ENCODE measurements around the gene SOCS4.
"Not testable (repeated sequence)": the region's sequence is repeated elsewhere in the genome, so short reads cannot be mapped to it uniquely, and the experiment has no call there.

SOCS4 gene

GRCh38 chr14:55073856-55074255 is 46.8 kb downstream of the SOCS4 start:
- no peak overlapping the region for H3K4me3 ChIP-seq (ENCODE audit: low read length)
- TF ChIP-seq CTCF (conservative IDR thresholded peaks at IDR 0.05; ENCODE audit: low read depth, low read length): no peak
- peak; percentile 62 for DNase-seq (ENCODE audit: low read depth)

- no peak for TF ChIP-seq CTCF (conservative IDR thresholded peaks at IDR 0.05; ENCODE audit: low read depth, low read length)
- H3K4me3 ChIP-seq (ENCODE audit: low read length): no peak overlapping the region
- no peak for DNase-seq (ENCODE audit: low read depth)
Measured at GRCh38 chr14:55074662-55075061, 47.6 kb downstream of the SOCS4 start.

- TF ChIP-seq CTCF (conservative IDR thresholded peaks at IDR 0.05; ENCODE audit: low read depth, low read length): no peak
- no peak overlapping the region for H3K4me3 ChIP-seq (ENCODE audit: low read length)
- no peak for DNase-seq (ENCODE audit: low read depth)
Measured at GRCh38 chr14:55075628-55076175, 48.7 kb downstream of the SOCS4 start.

- no peak for TF ChIP-seq CTCF (conservative IDR thresholded peaks at IDR 0.05; ENCODE audit: low read depth, low read length)
- peak; percentile 97 for DNase-seq (ENCODE audit: low read depth)
- no peak overlapping the region for H3K4me3 ChIP-seq (ENCODE audit: low read length)
Measured at GRCh38 chr14:55077170-55078151, 50.4 kb downstream of the SOCS4 start.

- H3K4me3 ChIP-seq (ENCODE audit: low read length); DNase-seq (ENCODE audit: low read depth): not testable (repeated sequence)
Measured at GRCh38 chr14:55079961-55080360, 52.9 kb downstream of the SOCS4 start.

GRCh38 chr14:55084401-55085059 is 57.5 kb downstream of the SOCS4 start:
- H3K4me3 ChIP-seq (ENCODE audit: low read length): no peak overlapping the region
- DNase-seq (ENCODE audit: low read depth): no peak
- no peak for TF ChIP-seq CTCF (conservative IDR thresholded peaks at IDR 0.05; ENCODE audit: low read depth, low read length)

- TF ChIP-seq CTCF (conservative IDR thresholded peaks at IDR 0.05; ENCODE audit: low read depth, low read length): no peak
- no peak for DNase-seq (ENCODE audit: low read depth)
- no peak overlapping the region for H3K4me3 ChIP-seq (ENCODE audit: low read length)
Measured at GRCh38 chr14:55085060-55085660, 58.1 kb downstream of the SOCS4 start.
